Mucosa of rectum (tissue), 2 donors: ENCODE data around the gene ACOT6.
"Not testable (repeated sequence)": the region's sequence is repeated elsewhere in the genome, so short reads cannot be mapped to it uniquely, and the experiment has no call there.

Experiments
- H3K27ac ChIP-seq, 2 donors: one replicate each; pipeline ENCODE4 v1.7.0; 2013; ENCODE audit warnings: inconsistent platforms in 2 of 2, low read depth in 2 of 2, low read length in 2 of 2
- H3K27me3 ChIP-seq, 2 donors: one replicate each; pipeline ENCODE4 v1.7.0; 2013; ENCODE audit warnings: low read length in 2 of 2; ENCODE audit not compliant: control insufficient read depth in 2 of 2, insufficient read depth in 2 of 2
- H3K36me3 ChIP-seq, 2 donors: one replicate each; pipeline ENCODE4 v1.7.0; 2013; ENCODE audit warnings: low read length in 2 of 2; ENCODE audit not compliant: control insufficient read depth in 2 of 2, insufficient read depth in 2 of 2
- H3K4me1 ChIP-seq, 2 donors: one replicate each; pipeline ENCODE4 v1.7.0; 2013; ENCODE audit warnings: low read length in 2 of 2, mild to moderate bottlenecking in 1 of 2; ENCODE audit not compliant: control insufficient read depth in 2 of 2, insufficient read depth in 2 of 2
- H3K4me3 ChIP-seq, 2 donors: one replicate each; pipeline ENCODE4 v1.7.0; 2013; ENCODE audit warnings: low read length in 2 of 2
- H3K9ac ChIP-seq, 2 donors: one replicate each; pipeline ENCODE4 v1.7.0; 2013; ENCODE audit warnings: low read length in 2 of 2, low read depth in 1 of 2, mild to moderate bottlenecking in 1 of 2
- H3K9me3 ChIP-seq, 2 donors: one replicate each; pipeline ENCODE4 v1.7.0; 2013; ENCODE audit warnings: low read length in 2 of 2; ENCODE audit not compliant: control insufficient read depth in 2 of 2
- donor health status: healthy.
- donor health status: Normal muscosa, but diverticular disease.

Gene ACOT6

GRCh38 chr14:73573034-73573433 is 39.3 kb upstream of the ACOT6 start:
- not testable (repeated sequence) for H3K27ac ChIP-seq, H3K36me3 ChIP-seq, H3K4me3 ChIP-seq, H3K9ac ChIP-seq, H3K9me3 ChIP-seq, H3K4me1 ChIP-seq, H3K27me3 ChIP-seq

- H3K4me3 ChIP-seq, H3K9me3 ChIP-seq, H3K27me3 ChIP-seq, H3K36me3 ChIP-seq, H3K9ac ChIP-seq, H3K27ac ChIP-seq, H3K4me1 ChIP-seq: not testable (repeated sequence)
Measured at GRCh38 chr14:73573740-73574139, 38.6 kb upstream of the ACOT6 start.

- not testable (repeated sequence) for H3K9me3 ChIP-seq, H3K4me3 ChIP-seq, H3K4me1 ChIP-seq, H3K27ac ChIP-seq, H3K36me3 ChIP-seq, H3K9ac ChIP-seq, H3K27me3 ChIP-seq
Measured at GRCh38 chr14:73574251-73574650, 38.1 kb upstream of the ACOT6 start.

- Histone ChIP-seq H3K9ac (no peak overlapping the region), H3K4me1 (no peaks in the 10 kb centered on the region), H3K9me3 (no peaks in the 10 kb centered on the region), H3K36me3 (peaks cover 3 to 9% of the 10 kb centered on the region in 2 donors), H3K27ac (no peak overlapping the region), H3K4me3 (no peak overlapping the region), H3K27me3 (no peaks in the 10 kb centered on the region)
Measured at GRCh38 chr14:73576391-73576790, 35.9 kb upstream of the ACOT6 start.

- not testable (repeated sequence) for H3K27me3 ChIP-seq, H3K27ac ChIP-seq, H3K4me1 ChIP-seq, H3K36me3 ChIP-seq, H3K9me3 ChIP-seq, H3K9ac ChIP-seq, H3K4me3 ChIP-seq
Measured at GRCh38 chr14:73577214-73577613, 35.1 kb upstream of the ACOT6 start.

GRCh38 chr14:73582102-73582979 is 30.0 kb upstream of the ACOT6 start:
- H3K36me3 ChIP-seq, H3K4me3 ChIP-seq, H3K27ac ChIP-seq, H3K27me3 ChIP-seq, H3K9me3 ChIP-seq, H3K9ac ChIP-seq, H3K4me1 ChIP-seq: not testable (repeated sequence)

- Histone ChIP-seq H3K9ac (no peak overlapping the region), H3K4me1 (no peaks in the 10 kb centered on the region), H3K27ac (no peak overlapping the region), H3K27me3 (no peaks in the 10 kb centered on the region), H3K4me3 (no peak overlapping the region), H3K9me3 (no peaks in the 10 kb centered on the region), H3K36me3 (no peaks in the 10 kb centered on the region)
Measured at GRCh38 chr14:73588695-73589094, 23.6 kb upstream of the ACOT6 start.

GRCh38 chr14:73589116-73589515 is 23.2 kb upstream of the ACOT6 start:
- no peak overlapping the region for H3K9ac ChIP-seq
- H3K4me3 ChIP-seq, result no peak overlapping the region
- H3K36me3 ChIP-seq, result no peaks in the 10 kb centered on the region
- H3K9me3 ChIP-seq, result no peaks in the 10 kb centered on the region
- H3K27ac ChIP-seq, result no peak overlapping the region
- H3K4me1 ChIP-seq, result no peaks in the 10 kb centered on the region
- H3K27me3 ChIP-seq, result no peaks in the 10 kb centered on the region

GRCh38 chr14:73590673-73591004 is 21.7 kb upstream of the ACOT6 start:
- H3K9ac ChIP-seq, H3K4me1 ChIP-seq, H3K4me3 ChIP-seq, H3K9me3 ChIP-seq, H3K36me3 ChIP-seq, H3K27ac ChIP-seq, H3K27me3 ChIP-seq: not testable (repeated sequence)

GRCh38 chr14:73591690-73592449 is 20.4 kb upstream of the ACOT6 start, which contains the start of gene ACOT4:
Gene ACOT4 (plus strand): TSS chr14:73591873. CDS start chr14:73591960, 87 bp downstream.
- Histone ChIP-seq H3K36me3 (no peaks in the 10 kb centered on the region), H3K27ac (peak within 1 kb of the TSS; percentile 51 to 75), H3K9ac (peak within 1 kb of the TSS; percentile 52 to 72)

More at GRCh38 chr14:73591690-73592449, 20.4 kb upstream of the ACOT6 start, which contains the start of gene ACOT4:
- H3K4me1 ChIP-seq, result no peaks in the 10 kb centered on the region
- H3K4me3 ChIP-seq, result peak within 1 kb of the TSS; percentile 67 to 76
- no peaks in the 10 kb centered on the region for H3K27me3 ChIP-seq
- H3K9me3 ChIP-seq, result no peaks in the 10 kb centered on the region
